WTC11 (cell line): Measurements from ENCODE around the gene MIXL1.

Experiments used
- CREM ChIP-seq: sonication (generic); formaldehyde crosslinking; IDR thresholded peaks from 2 replicates; pipeline ENCODE4 v1.8.1; 2022; ENCODE audit warnings: mild to moderate bottlenecking, missing genetic modification reagents, moderate library complexity
- ESRRA ChIP-seq: sonication (generic); formaldehyde crosslinking; IDR thresholded peaks from 2 replicates; pipeline ENCODE4 v1.8.1; 2022; ENCODE audit warnings: mild to moderate bottlenecking, missing genetic modification reagents, borderline replicate concordance
- IRF2 ChIP-seq: sonication (generic); formaldehyde crosslinking; IDR thresholded peaks from 2 replicates; pipeline ENCODE4 v1.8.0; 2022; ENCODE audit warnings: low read depth, missing genetic modification reagents, borderline replicate concordance
- RELA ChIP-seq: sonication (generic); formaldehyde crosslinking; IDR thresholded peaks from 2 replicates; pipeline ENCODE4 v1.8.1; 2022; ENCODE audit warnings: missing genetic modification reagents, mild to moderate bottlenecking, borderline replicate concordance
- ZNF263 ChIP-seq: sonication (generic); formaldehyde crosslinking; IDR thresholded peaks from 2 replicates; pipeline ENCODE4 v1.8.1; 2022; ENCODE audit warnings: low read depth, mild to moderate bottlenecking, moderate library complexity, missing genetic modification reagents
- TF ChIP-seq, protein P1 (sequence below): fragments of 200-600 bp; IDR thresholded peaks from 2 replicates; pipeline ENCODE4 v1.8.0; 2022; ENCODE audit warnings: antibody characterized with exemption
- TF ChIP-seq, protein P2 (sequence below): sonication (generic); formaldehyde crosslinking; IDR thresholded peaks from 2 replicates; pipeline ENCODE4 v1.8.0; 2022; ENCODE audit warnings: mild to moderate bottlenecking, missing genetic modification reagents
- TF ChIP-seq, protein P3 (sequence below): sonication (generic); formaldehyde crosslinking; IDR thresholded peaks from 2 replicates; pipeline ENCODE4 v1.8.0; 2022; ENCODE audit warnings: mild to moderate bottlenecking, missing genetic modification reagents
- TF ChIP-seq, protein P4 (sequence below): fragments of 250-450 bp; sonication (Bioruptor Pico); IDR thresholded peaks from 2 replicates; pipeline ENCODE4 v1.9.0; 2021; ENCODE audit warnings: mild to moderate bottlenecking

DNA sequence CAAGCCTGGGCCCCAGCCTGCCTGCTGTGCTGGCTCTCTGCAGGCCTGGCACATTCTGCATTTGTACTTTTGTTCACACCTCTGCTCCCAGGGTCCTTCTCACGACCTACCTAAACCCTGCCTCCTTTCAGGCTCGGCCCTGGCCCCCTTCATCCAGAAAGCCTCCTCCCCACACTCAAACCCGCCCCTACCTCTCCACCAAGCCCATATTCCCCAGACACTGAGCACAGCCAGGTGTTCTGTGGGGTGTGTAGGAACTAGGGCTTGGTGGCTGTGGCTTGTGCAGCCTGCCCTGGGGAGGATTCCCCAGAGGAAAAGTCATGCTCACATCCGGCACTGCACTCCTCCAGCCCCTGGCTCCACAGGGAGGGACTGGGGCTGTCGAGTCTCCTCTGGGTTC, 8.2 kb upstream of the MIXL1 start:
- TF ChIP-seq, protein P1, sequence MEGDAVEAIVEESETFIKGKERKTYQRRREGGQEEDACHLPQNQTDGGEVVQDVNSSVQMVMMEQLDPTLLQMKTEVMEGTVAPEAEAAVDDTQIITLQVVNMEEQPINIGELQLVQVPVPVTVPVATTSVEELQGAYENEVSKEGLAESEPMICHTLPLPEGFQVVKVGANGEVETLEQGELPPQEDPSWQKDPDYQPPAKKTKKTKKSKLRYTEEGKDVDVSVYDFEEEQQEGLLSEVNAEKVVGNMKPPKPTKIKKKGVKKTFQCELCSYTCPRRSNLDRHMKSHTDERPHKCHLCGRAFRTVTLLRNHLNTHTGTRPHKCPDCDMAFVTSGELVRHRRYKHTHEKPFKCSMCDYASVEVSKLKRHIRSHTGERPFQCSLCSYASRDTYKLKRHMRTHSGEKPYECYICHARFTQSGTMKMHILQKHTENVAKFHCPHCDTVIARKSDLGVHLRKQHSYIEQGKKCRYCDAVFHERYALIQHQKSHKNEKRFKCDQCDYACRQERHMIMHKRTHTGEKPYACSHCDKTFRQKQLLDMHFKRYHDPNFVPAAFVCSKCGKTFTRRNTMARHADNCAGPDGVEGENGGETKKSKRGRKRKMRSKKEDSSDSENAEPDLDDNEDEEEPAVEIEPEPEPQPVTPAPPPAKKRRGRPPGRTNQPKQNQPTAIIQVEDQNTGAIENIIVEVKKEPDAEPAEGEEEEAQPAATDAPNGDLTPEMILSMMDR = no peak
- no peak for TF ChIP-seq IRF2 (CRISPR knock-in tag)
- TF ChIP-seq, protein P2, sequence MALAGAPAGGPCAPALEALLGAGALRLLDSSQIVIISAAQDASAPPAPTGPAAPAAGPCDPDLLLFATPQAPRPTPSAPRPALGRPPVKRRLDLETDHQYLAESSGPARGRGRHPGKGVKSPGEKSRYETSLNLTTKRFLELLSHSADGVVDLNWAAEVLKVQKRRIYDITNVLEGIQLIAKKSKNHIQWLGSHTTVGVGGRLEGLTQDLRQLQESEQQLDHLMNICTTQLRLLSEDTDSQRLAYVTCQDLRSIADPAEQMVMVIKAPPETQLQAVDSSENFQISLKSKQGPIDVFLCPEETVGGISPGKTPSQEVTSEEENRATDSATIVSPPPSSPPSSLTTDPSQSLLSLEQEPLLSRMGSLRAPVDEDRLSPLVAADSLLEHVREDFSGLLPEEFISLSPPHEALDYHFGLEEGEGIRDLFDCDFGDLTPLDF (CRISPR knock-in tag) = no peak
- no peak for TF ChIP-seq RELA (CRISPR knock-in tag)
- no peak for TF ChIP-seq ZNF263 (CRISPR knock-in tag)
- TF ChIP-seq, protein P3, sequence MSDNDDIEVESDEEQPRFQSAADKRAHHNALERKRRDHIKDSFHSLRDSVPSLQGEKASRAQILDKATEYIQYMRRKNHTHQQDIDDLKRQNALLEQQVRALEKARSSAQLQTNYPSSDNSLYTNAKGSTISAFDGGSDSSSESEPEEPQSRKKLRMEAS = no peak
- no peak for TF ChIP-seq ESRRA
- TF ChIP-seq, protein P4, sequence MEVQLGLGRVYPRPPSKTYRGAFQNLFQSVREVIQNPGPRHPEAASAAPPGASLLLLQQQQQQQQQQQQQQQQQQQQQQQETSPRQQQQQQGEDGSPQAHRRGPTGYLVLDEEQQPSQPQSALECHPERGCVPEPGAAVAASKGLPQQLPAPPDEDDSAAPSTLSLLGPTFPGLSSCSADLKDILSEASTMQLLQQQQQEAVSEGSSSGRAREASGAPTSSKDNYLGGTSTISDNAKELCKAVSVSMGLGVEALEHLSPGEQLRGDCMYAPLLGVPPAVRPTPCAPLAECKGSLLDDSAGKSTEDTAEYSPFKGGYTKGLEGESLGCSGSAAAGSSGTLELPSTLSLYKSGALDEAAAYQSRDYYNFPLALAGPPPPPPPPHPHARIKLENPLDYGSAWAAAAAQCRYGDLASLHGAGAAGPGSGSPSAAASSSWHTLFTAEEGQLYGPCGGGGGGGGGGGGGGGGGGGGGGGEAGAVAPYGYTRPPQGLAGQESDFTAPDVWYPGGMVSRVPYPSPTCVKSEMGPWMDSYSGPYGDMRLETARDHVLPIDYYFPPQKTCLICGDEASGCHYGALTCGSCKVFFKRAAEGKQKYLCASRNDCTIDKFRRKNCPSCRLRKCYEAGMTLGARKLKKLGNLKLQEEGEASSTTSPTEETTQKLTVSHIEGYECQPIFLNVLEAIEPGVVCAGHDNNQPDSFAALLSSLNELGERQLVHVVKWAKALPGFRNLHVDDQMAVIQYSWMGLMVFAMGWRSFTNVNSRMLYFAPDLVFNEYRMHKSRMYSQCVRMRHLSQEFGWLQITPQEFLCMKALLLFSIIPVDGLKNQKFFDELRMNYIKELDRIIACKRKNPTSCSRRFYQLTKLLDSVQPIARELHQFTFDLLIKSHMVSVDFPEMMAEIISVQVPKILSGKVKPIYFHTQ = no peak
- TF ChIP-seq CREM (CRISPR knock-in tag) = no peak
